ENCODE results near the gene TRMT2B.

GRCh38 chrX:101029665-101030064 lies 22.2 kb downstream of the TRMT2B start:
- TF ChIP-seq CTCF (IDR thresholded peaks at IDR 0.05; ENCODE audit: low read length): no peak
- no peak for TF ChIP-seq EZH2 (optimal IDR thresholded peaks at IDR 0.05; ENCODE audit: low read depth, low read length)

Measured in MM.1S (cell line).